HepG2 (cell line): ENCODE results near the gene NOXO1. TPM values are rescaled to one million over a fixed set of nuclear protein-coding genes. Genes with fewer than 3 reads are reported as not detected.
A peak's percentile ranks its signal among the peaks of the same experiment; 100 is the strongest.

Experiments
- BRD4 ChIP-seq: sonication (generic); formaldehyde crosslinking; IDR thresholded peaks from 2 replicates; pipeline ENCODE4 v1.4.0; 2020; ENCODE audit warnings: missing genetic modification reagents
- CBX2 ChIP-seq, 2 experiments: fragments of 200-600 bp in 1 of 2; sonication (generic); formaldehyde crosslinking in 1 of 2; IDR thresholded peaks; 2 replicates each; pipeline versions ENCODE4 v1.7.0 to v1.8.1; 2018 to 2022; ENCODE audit warnings: low read depth in 2 of 2, low read length in 1 of 2, mild to moderate bottlenecking in 1 of 2, missing genetic modification reagents in 1 of 2
- CHD4 ChIP-seq: fragments of 200-600 bp; sonication (generic); IDR thresholded peaks from 2 replicates; pipeline ENCODE4 v1.7.0; 2017; ENCODE audit warnings: mild to moderate bottlenecking, low read length, borderline replicate concordance
- ETV5 ChIP-seq: IDR thresholded peaks from 2 replicates; pipeline ENCODE4 v1.6.1; 2018; ENCODE audit warnings: missing biosample characterization, missing genetic modification reagents, inconsistent platforms, borderline replicate concordance
- IRF9 ChIP-seq: sonication (generic); formaldehyde crosslinking; IDR thresholded peaks from 2 replicates; pipeline ENCODE4 v1.8.0; 2022; ENCODE audit warnings: missing genetic modification reagents, mild to moderate bottlenecking, borderline replicate concordance
- KDM4B ChIP-seq: sonication (generic); formaldehyde crosslinking; IDR thresholded peaks from 2 replicates; pipeline ENCODE4 v1.4.0; 2020; ENCODE audit warnings: missing genetic modification reagents
- PCBP1 ChIP-seq: fragments of 200-400 bp; formaldehyde crosslinking; IDR thresholded peaks from 2 replicates; pipeline ENCODE4 v1.6.1; 2017; ENCODE audit warnings: mild to moderate bottlenecking, low read depth, low read length, borderline replicate concordance
- POLR2G ChIP-seq: fragments of 200-400 bp; formaldehyde crosslinking; IDR thresholded peaks from 2 replicates; pipeline ENCODE4 v1.6.1; 2018; ENCODE audit warnings: mild to moderate bottlenecking, low read depth, low read length, moderate library complexity
- SALL2 ChIP-seq: sonication (generic); formaldehyde crosslinking; IDR thresholded peaks from 2 replicates; pipeline ENCODE4 v1.8.1; 2023; ENCODE audit warnings: mild to moderate bottlenecking, missing genetic modification reagents, inconsistent platforms
- SMARCE1 ChIP-seq: fragments of 450-650 bp; IDR thresholded peaks from 2 replicates; pipeline ENCODE4 v1.6.1; 2017; ENCODE audit warnings: borderline replicate concordance
- STAG1 ChIP-seq: sonication (generic); formaldehyde crosslinking; IDR thresholded peaks from 2 replicates; pipeline ENCODE4 v1.4.0; 2020; ENCODE audit warnings: missing genetic modification reagents
- THAP8 ChIP-seq: sonication (generic); formaldehyde crosslinking; IDR thresholded peaks from 2 replicates; pipeline ENCODE4 v1.5.1; 2020; ENCODE audit warnings: missing genetic modification reagents, mild to moderate bottlenecking, borderline replicate concordance
- WIZ ChIP-seq: sonication (generic); formaldehyde crosslinking; IDR thresholded peaks from 2 replicates; pipeline ENCODE4 v1.5.1; 2020; ENCODE audit warnings: mild to moderate bottlenecking, missing genetic modification reagents
- ZBTB40 ChIP-seq, 2 experiments: fragments of 450-650 bp in 1 of 2; sonication (generic) in 1 of 2; formaldehyde crosslinking in 1 of 2; IDR thresholded peaks; 2 replicates each; pipeline versions ENCODE4 v1.6.1 to v1.8.0; 2016 to 2022; ENCODE audit warnings: antibody characterized with exemption in 1 of 2, mild to moderate bottlenecking in 1 of 2, missing genetic modification reagents in 1 of 2
- ZEB1 ChIP-seq: IDR thresholded peaks from 2 replicates; pipeline ENCODE4 v1.6.1; 2012; ENCODE audit warnings: mild to moderate bottlenecking, low read depth, inconsistent platforms; ENCODE audit not compliant: insufficient replicate concordance
- ZNF3 ChIP-seq: IDR thresholded peaks from 2 replicates; pipeline ENCODE4 v1.7.0; 2017; ENCODE audit warnings: inconsistent platforms
- ZNF839 ChIP-seq: sonication (generic); formaldehyde crosslinking; IDR thresholded peaks from 2 replicates; pipeline ENCODE4 v1.4.0; 2020; ENCODE audit warnings: missing genetic modification reagents, mild to moderate bottlenecking, borderline replicate concordance
- polyA plus RNA-seq, 8 experiments: library from polyadenylated mRNA; depleted of rRNA in 3 of 8; stranded (reverse) in 7 of 8; unstranded in 1 of 8; fragments of >200 nt; fragmentation: Illumina TruSeq in 4 of 8; extraction: Trizol in 4 of 8; gene quantifications; 2 replicates each; pipeline versions ENCODE4 v1.2.1 to v1.2.3, GENCODE V29; 2011 to 2016; ENCODE audit warnings: low read depth in 4 of 8, missing spikeins in 1 of 8, mixed read lengths in 1 of 8; ENCODE audit not compliant: insufficient read depth in 1 of 8
- total RNA-seq, 5 experiments: library from RNA; depleted of rRNA; stranded (reverse); fragments of >200 nt; fragmentation: Illumina TruSeq; extraction: Trizol; gene quantifications; 2 replicates each; pipeline ENCODE4 v1.2.3, GENCODE V29; 2016; ENCODE audit warnings: low read depth in 1 of 5

Gene NOXO1
- total and polyA plus RNA-seq, 2 of the 13 experiments (the other 11 are each of a cell fraction or from before 2014, with no cell fraction given), result 0.69 to 1.4 TPM

- no peak for TF ChIP-seq ZBTB40 (IDR thresholded peaks at IDR 0.05)
- TF ChIP-seq ZBTB40 (CRISPR knock-in tag; IDR thresholded peaks at IDR 0.05), result 0 out of 2 replicates have a peak, but pooled peaks have one; percentile 10
- 0 out of 2 replicates have a peak, but pooled peaks have one; percentile 4 for TF ChIP-seq PCBP1
- no peak for TF ChIP-seq IRF9
- TF ChIP-seq SMARCE1, result no peak
- no peak for TF ChIP-seq ZEB1
- TF ChIP-seq ZNF839 (CRISPR knock-in tag), result no peak
- TF ChIP-seq SALL2 (CRISPR knock-in tag), result peak; percentile 26; the same call in 1 of the 2 replicates
- TF ChIP-seq ZNF3 (CRISPR knock-in tag), result no peak
- peak; percentile 52; the same call in 1 of the 2 replicates for TF ChIP-seq POLR2G
- peak; percentile 33; the same call in 1 of the 2 replicates for TF ChIP-seq STAG1 (CRISPR knock-in tag)
- TF ChIP-seq ETV5, result 0 out of 2 replicates have a peak, but pooled peaks have one; percentile 3
- no peak for TF ChIP-seq WIZ (CRISPR knock-in tag)
- no peak for TF ChIP-seq KDM4B
- TF ChIP-seq THAP8 (CRISPR knock-in tag), result no peak
- 0 out of 2 replicates have a peak, but pooled peaks have one; percentile 24 for TF ChIP-seq CHD4
- TF ChIP-seq BRD4 (CRISPR knock-in tag), result peak; percentile 58
- TF ChIP-seq CBX2 (IDR thresholded peaks at IDR 0.05; ENCODE audit: low read depth, low read length), result no peak
- no peak for TF ChIP-seq CBX2 (CRISPR knock-in tag; IDR thresholded peaks at IDR 0.05; ENCODE audit: low read depth)
These were observed 39.9 kb downstream of the NOXO1 start (continued) for GRCh38 chr16:1941162-1942046.
